ENCODE data around the gene RTRAF. TPM values are rescaled to one million over a fixed set of nuclear protein-coding genes. Genes with fewer than 3 reads are reported as not detected.

RTRAF gene
- polyA plus RNA-seq, 1 donor from 2014 or later = 119 TPM

- no peaks in the 10 kb centered on the region for H3K9me2 ChIP-seq (ENCODE audit: insufficient read depth, low read length)
- no peak overlapping the region for H3K27ac ChIP-seq (ENCODE audit: low read length)
- no peak overlapping the region for H3K9ac ChIP-seq (ENCODE audit: low read length)
- no peaks in the 10 kb centered on the region for H3F3A ChIP-seq (ENCODE audit: insufficient read depth, low read length, poor library complexity, severe bottlenecking)
- H3K79me2 ChIP-seq (replicated peaks; ENCODE audit: insufficient read depth, low read length) = no peaks in the 10 kb centered on the region
- no peak overlapping the region for H3K4me3 ChIP-seq (ENCODE audit: low read length)
- TF ChIP-seq POLR2AphosphoS5 (IDR thresholded peaks at IDR 0.05) (no peak), TAF1 (IDR thresholded peaks at IDR 0.05; ENCODE audit: low read depth) (no peak), RAD21 (conservative IDR thresholded peaks at IDR 0.05) (no peak), MXI1 (conservative IDR thresholded peaks at IDR 0.05; ENCODE audit: poor library complexity, severe bottlenecking) (no peak), SMC3 (conservative IDR thresholded peaks at IDR 0.05; ENCODE audit: poor library complexity) (no peak), EZH2 (IDR thresholded peaks at IDR 0.05; ENCODE audit: borderline replicate concordance, insufficient read depth, low read length, poor library complexity, severe bottlenecking) (no peak), CTCF (IDR thresholded peaks at IDR 0.05; ENCODE audit: poor library complexity, severe bottlenecking) (no peak), REST (IDR thresholded peaks at IDR 0.05; ENCODE audit: borderline replicate concordance) (no peak), EP300 (conservative IDR thresholded peaks at IDR 0.05; ENCODE audit: poor library complexity, severe bottlenecking) (no peak)
- H4K20me1 ChIP-seq (ENCODE audit: insufficient read depth) = no peaks in the 10 kb centered on the region
- H3K4me2 ChIP-seq (ENCODE audit: low read length) = no peak overlapping the region
- H2AFZ ChIP-seq (ENCODE audit: low read depth, low read length) = no peak overlapping the region
- H3K27me3 ChIP-seq (ENCODE audit: insufficient read depth, low read depth, low read length) = no peaks in the 10 kb centered on the region
- no peaks in the 10 kb centered on the region for H3K9me3 ChIP-seq (ENCODE audit: low read length)
- no peaks in the 10 kb centered on the region for H3K36me3 ChIP-seq (ENCODE audit: insufficient read depth, low read length)
Observed at GRCh38 chr14:51981218-51981854, 8.0 kb upstream of the RTRAF start.

GRCh38 chr14:51988221-51988620 is 1.1 kb upstream of the RTRAF start:
- no peaks in the 10 kb centered on the region for H3K36me3 ChIP-seq (ENCODE audit: insufficient read depth, low read length)
- no peak for TF ChIP-seq SMC3 (conservative IDR thresholded peaks at IDR 0.05; ENCODE audit: poor library complexity)
- no peak for TF ChIP-seq CTCF (IDR thresholded peaks at IDR 0.05; ENCODE audit: poor library complexity, severe bottlenecking)
- no peak for TF ChIP-seq EP300 (conservative IDR thresholded peaks at IDR 0.05; ENCODE audit: poor library complexity, severe bottlenecking)
- TF ChIP-seq REST (IDR thresholded peaks at IDR 0.05; ENCODE audit: borderline replicate concordance) = no peak
- no peak for TF ChIP-seq MXI1 (conservative IDR thresholded peaks at IDR 0.05; ENCODE audit: poor library complexity, severe bottlenecking)
- TF ChIP-seq RAD21 (conservative IDR thresholded peaks at IDR 0.05) = no peak
- TF ChIP-seq EZH2 (IDR thresholded peaks at IDR 0.05; ENCODE audit: borderline replicate concordance, insufficient read depth, low read length, poor library complexity, severe bottlenecking) = no peak
- no peak for TF ChIP-seq POLR2AphosphoS5 (IDR thresholded peaks at IDR 0.05)
- TF ChIP-seq TAF1 (IDR thresholded peaks at IDR 0.05; ENCODE audit: low read depth) = no peak
- H4K20me1 ChIP-seq (ENCODE audit: insufficient read depth) = no peaks in the 10 kb centered on the region
- H3K4me2 ChIP-seq (ENCODE audit: low read length) = no peak overlapping the region
- peak overlapping the region; percentile 80 for H3K4me3 ChIP-seq (ENCODE audit: low read length)
- H3K79me2 ChIP-seq (replicated peaks; ENCODE audit: insufficient read depth, low read length) = peaks cover 31% of the 10 kb centered on the region
- no peaks in the 10 kb centered on the region for H3K9me3 ChIP-seq (ENCODE audit: low read length)
- no peaks in the 10 kb centered on the region for H3K27me3 ChIP-seq (ENCODE audit: insufficient read depth, low read depth, low read length)
- no peaks in the 10 kb centered on the region for H3F3A ChIP-seq (ENCODE audit: insufficient read depth, low read length, poor library complexity, severe bottlenecking)
- no peaks in the 10 kb centered on the region for H3K9me2 ChIP-seq (ENCODE audit: insufficient read depth, low read length)
- H2AFZ ChIP-seq (ENCODE audit: low read depth, low read length) = no peak overlapping the region
- peak overlapping the region; percentile 82 for H3K9ac ChIP-seq (ENCODE audit: low read length)
- peak overlapping the region; percentile 89 for H3K27ac ChIP-seq (ENCODE audit: low read length)

Data from neural cell (in vitro differentiated cells).